ENCODE data around the gene RABGGTA. TPM values are rescaled to one million over a fixed set of nuclear protein-coding genes. Genes with fewer than 3 reads are reported as not detected.

RABGGTA gene
- polyA plus RNA-seq, 2 of the 4 experiments (the other 2 are of a cell fraction): 18.6 to 21.9 TPM

- 42% methylated on average over 4 of the region's 4 CpGs for WGBS (ENCODE audit: missing lambda C conversion rate)
- Histone ChIP-seq H3K4me3 (no peak overlapping the region), H3K4me2 (no peak overlapping the region), H3K9me3 (no peaks in the 10 kb centered on the region), H3K27ac (no peak overlapping the region), H3K4me1 (peaks cover 5% of the 10 kb centered on the region; the same call in 1 of the 3 replicates)
- ATAC-seq: no peak
- no peak for TF ChIP-seq EHMT2 (IDR thresholded peaks at IDR 0.05; ENCODE audit: low read depth)
- no peak for TF ChIP-seq EHF (CRISPR knock-in tag; IDR thresholded peaks at IDR 0.05)
- TF ChIP-seq CBX8 (IDR thresholded peaks at IDR 0.05): no peak
- no peak for TF ChIP-seq MYC (IDR thresholded peaks at IDR 0.05; ENCODE audit: borderline replicate concordance, low read length)
- TF ChIP-seq RARB (CRISPR knock-in tag; IDR thresholded peaks at IDR 0.05): no peak
- no peak for TF ChIP-seq HOXB13 (CRISPR knock-in tag; IDR thresholded peaks at IDR 0.05; ENCODE audit: low read depth)
- no peak for TF ChIP-seq ESRRA (IDR thresholded peaks at IDR 0.05; ENCODE audit: borderline replicate concordance, low read length)
- no peak for TF ChIP-seq TFCP2L1 (CRISPR knock-in tag; IDR thresholded peaks at IDR 0.05)
- TF ChIP-seq KDM5A (IDR thresholded peaks at IDR 0.05): no peak
- no peak for TF ChIP-seq ZSCAN20 (CRISPR knock-in tag; IDR thresholded peaks at IDR 0.05)
- no peak for TF ChIP-seq ZC3H11A (IDR thresholded peaks at IDR 0.05)
- TF ChIP-seq HDAC2 (IDR thresholded peaks at IDR 0.05): no peak
- no peak for TF ChIP-seq USF2 (IDR thresholded peaks at IDR 0.05)
- no peak for TF ChIP-seq JUNB (IDR thresholded peaks at IDR 0.05)
- TF ChIP-seq RAD21 (conservative IDR thresholded peaks at IDR 0.05 in 1 of 2, IDR thresholded peaks at IDR 0.05 in 1 of 2): no peak
- no peak for TF ChIP-seq HEYL (CRISPR knock-in tag; IDR thresholded peaks at IDR 0.05)
- TF ChIP-seq FOXS1 (CRISPR knock-in tag; IDR thresholded peaks at IDR 0.05): no peak
- TF ChIP-seq BHLHE40 (IDR thresholded peaks at IDR 0.05; ENCODE audit: low read depth, low read length): no peak
- TF ChIP-seq JUN (IDR thresholded peaks at IDR 0.05): no peak
- DNase-seq (ENCODE audit: low read depth in 1 of 2, low spot score in 1 of 2): no peak
- CTCF ChIA-PET: interaction anchor here (10.7 to 21.7 kb wide), 2 partner anchors 8 to 51 kb away, joined by 76 to 601 read pairs; partner anchors contain the start of genes CIDEB, DHRS1, LTB4R and LTB4R2
- FAIRE-seq: no peak
- POLR2A ChIA-PET: interaction anchor here (1.3 to 2.1 kb wide), 2 partner anchors 8 to 21 kb away, joined by 4 to 9 read pairs; partner anchors contain the start of genes RABGGTA and TINF2
Observed at GRCh38 chr14:24250354-24250753, 21.0 kb downstream of the RABGGTA start.

GRCh38 chr14:24249230-24250021, 22.0 kb downstream of the RABGGTA start:
- no peak for FAIRE-seq
- Histone ChIP-seq H3K4me2 (no peak overlapping the region), H3K27ac (no peak overlapping the region), H3K4me3 (no peak overlapping the region), H3K9me3 (no peaks in the 10 kb centered on the region), H3K4me1 (peaks cover 5% of the 10 kb centered on the region; the same call in 1 of the 3 replicates)
- DNase-seq (ENCODE audit: low read depth in 1 of 2, low spot score in 1 of 2): no peak
- ChIA-PET POLR2A (interaction anchor here (1.3 kb wide), 1 partner anchor 22 kb away, joined by 4 read pairs; the partner anchor contains the start of gene RABGGTA), CTCF (interaction anchor here (1.2 to 21.7 kb wide), 2 partner anchors 52 to 188 kb away, joined by 4 to 601 read pairs; partner anchors contain the start of genes CIDEB, DHRS1, LTB4R and LTB4R2)
- no peak for TF ChIP-seq POLR2A (IDR thresholded peaks at IDR 0.05; ENCODE audit: low read length)
- no peak for TF ChIP-seq POLR2AphosphoS2 (conservative IDR thresholded peaks at IDR 0.05; ENCODE audit: low read length)
- TF ChIP-seq RFX5 (IDR thresholded peaks at IDR 0.05): no peak
- no peak for TF ChIP-seq CBX2 (IDR thresholded peaks at IDR 0.05; ENCODE audit: borderline replicate concordance, low read depth)
- no peak for TF ChIP-seq ZFP36 (IDR thresholded peaks at IDR 0.05; ENCODE audit: borderline replicate concordance, partially characterized antibody)
- no peak for TF ChIP-seq FOXS1 (CRISPR knock-in tag; IDR thresholded peaks at IDR 0.05)
- no peak for TF ChIP-seq RCOR1 (IDR thresholded peaks at IDR 0.05; ENCODE audit: low read depth, low read length)
- TF ChIP-seq MYC (IDR thresholded peaks at IDR 0.05; ENCODE audit: borderline replicate concordance, low read length): no peak
- no peak for TF ChIP-seq NPAS2 (CRISPR knock-in tag; IDR thresholded peaks at IDR 0.05; ENCODE audit: borderline replicate concordance)
- no peak for TF ChIP-seq ESRRA (IDR thresholded peaks at IDR 0.05; ENCODE audit: borderline replicate concordance, low read length)
- no peak for TF ChIP-seq RNF2 (IDR thresholded peaks at IDR 0.05; ENCODE audit: borderline replicate concordance, low read depth)
- TF ChIP-seq JUN (IDR thresholded peaks at IDR 0.05): no peak
- TF ChIP-seq GATA3 (IDR thresholded peaks at IDR 0.05; ENCODE audit: borderline replicate concordance): no peak
- no peak for TF ChIP-seq NR3C1 (IDR thresholded peaks at IDR 0.05)
- no peak for TF ChIP-seq EP300 (IDR thresholded peaks at IDR 0.05)
- TF ChIP-seq ZC3H11A (IDR thresholded peaks at IDR 0.05): no peak
- no peak for TF ChIP-seq REST (IDR thresholded peaks at IDR 0.05)
- TF ChIP-seq BHLHE40 (IDR thresholded peaks at IDR 0.05; ENCODE audit: low read depth, low read length): no peak
- no peak for ATAC-seq
- WGBS (ENCODE audit: missing lambda C conversion rate): 63% methylated on average over 9 of the region's 13 CpGs
